WTC11 (cell line): ENCODE results near the gene MRPL44.

Experiments
- ATF6 ChIP-seq: sonication (generic); formaldehyde crosslinking; IDR thresholded peaks from 2 replicates; pipeline ENCODE4 v1.8.1; 2023; ENCODE audit warnings: mild to moderate bottlenecking, missing genetic modification reagents
- CTCF ChIP-seq: fragments of 200-600 bp; IDR thresholded peaks from 2 replicates; pipeline ENCODE4 v1.8.0; 2022; ENCODE audit warnings: antibody characterized with exemption
- FOXJ3 ChIP-seq: sonication (generic); formaldehyde crosslinking; IDR thresholded peaks from 2 replicates; pipeline ENCODE4 v1.9.0; 2021; ENCODE audit warnings: missing genetic modification reagents, mild to moderate bottlenecking, borderline replicate concordance
- FOXP4 ChIP-seq: sonication (generic); formaldehyde crosslinking; IDR thresholded peaks from 2 replicates; pipeline ENCODE4 v1.8.0; 2022; ENCODE audit warnings: mild to moderate bottlenecking, missing genetic modification reagents
- NR2C2 ChIP-seq: sonication (generic); formaldehyde crosslinking; IDR thresholded peaks from 2 replicates; pipeline ENCODE4 v1.8.0; 2022; ENCODE audit warnings: mild to moderate bottlenecking, missing genetic modification reagents
- NR3C1 ChIP-seq: sonication (generic); formaldehyde crosslinking; conservative IDR thresholded peaks from 2 replicates; pipeline ENCODE4 v1.8.1; 2023; ENCODE audit warnings: low read depth, mild to moderate bottlenecking, missing genetic modification reagents
- SMAD3 ChIP-seq: sonication (generic); formaldehyde crosslinking; IDR thresholded peaks from 2 replicates; pipeline ENCODE4 v1.8.0; 2022; ENCODE audit warnings: missing genetic modification reagents, mild to moderate bottlenecking, borderline replicate concordance
- TCF7 ChIP-seq: sonication (generic); formaldehyde crosslinking; IDR thresholded peaks from 2 replicates; pipeline ENCODE4 v1.8.0; 2022; ENCODE audit warnings: mild to moderate bottlenecking, low read depth, missing genetic modification reagents, moderate library complexity
- TEAD4 ChIP-seq: sonication (generic); formaldehyde crosslinking; IDR thresholded peaks from 2 replicates; pipeline ENCODE4 v1.8.0; 2022; ENCODE audit warnings: mild to moderate bottlenecking, missing genetic modification reagents
- USF2 ChIP-seq: sonication (generic); formaldehyde crosslinking; IDR thresholded peaks from 2 replicates; pipeline ENCODE4 v1.8.1; 2023; ENCODE audit warnings: mild to moderate bottlenecking, missing genetic modification reagents, moderate library complexity
- ZNF423 ChIP-seq: fragments of 250-450 bp; sonication (Bioruptor Pico); IDR thresholded peaks from 2 replicates; pipeline ENCODE4 v2.1.2; 2022; ENCODE audit warnings: mild to moderate bottlenecking, moderate library complexity
- ZNF512 ChIP-seq: sonication (generic); formaldehyde crosslinking; IDR thresholded peaks from 2 replicates; pipeline ENCODE4 v1.8.1; 2022; ENCODE audit warnings: missing genetic modification reagents, borderline replicate concordance

- TF ChIP-seq CTCF: no peak
- TF ChIP-seq USF2 (CRISPR knock-in tag): no peak
- TF ChIP-seq TEAD4 (CRISPR knock-in tag): no peak
- no peak for TF ChIP-seq TCF7 (CRISPR knock-in tag)
- TF ChIP-seq NR2C2 (CRISPR knock-in tag): no peak
- TF ChIP-seq SMAD3 (CRISPR knock-in tag): no peak
- no peak for TF ChIP-seq ZNF423
- TF ChIP-seq ATF6 (CRISPR knock-in tag): no peak
- TF ChIP-seq ZNF512 (CRISPR knock-in tag): no peak
- TF ChIP-seq FOXP4: no peak
- TF ChIP-seq NR3C1 (CRISPR knock-in tag): no peak
- TF ChIP-seq FOXJ3 (CRISPR knock-in tag): no peak
These were observed 33.3 kb upstream of the MRPL44 start for GRCh38 chr2:223923976-223924375.
